ENCODE measurements around the gene TOP2A.

- TF ChIP-seq EZH2 (IDR thresholded peaks at IDR 0.05; ENCODE audit: low read depth): no peak
- no peak for TF ChIP-seq CTCF (conservative IDR thresholded peaks at IDR 0.05)
These were observed 15.3 kb upstream of the TOP2A start for GRCh38 chr17:40432864-40433528.
